NCI-H460 (cell line): Measurements from ENCODE around the gene HERC2. TPM values are rescaled to one million over a fixed set of nuclear protein-coding genes. Genes with fewer than 3 reads are reported as not detected.

Experiments
- DNase-seq: peaks from one replicate; pipeline ENCODE4 v3.0.0-alpha.2; 2016; ENCODE audit warnings: low read depth; ENCODE audit errors: extremely low read depth
- total RNA-seq: library from RNA; depleted of rRNA; stranded (reverse); fragments of >200 nt; shearing (Covaris generic); gene quantifications from 2 replicates; pipeline ENCODE4 v1.2.3, GENCODE V29; 2014

Gene HERC2
- total RNA-seq, 1 experiment from 2014 or later = 32.7 TPM

- DNase-seq = no peak
Observed at GRCh38 chr15:28099555-28100140, 222.3 kb downstream of the HERC2 start.

- peak; percentile 37 for DNase-seq
Observed at GRCh38 chr15:28098766-28099554, 223.0 kb downstream of the HERC2 start, which contains the start of gene OCA2. Gene OCA2 (minus strand): TSS chr15:28099315. CDS start chr15:28081874, 17,441 bp downstream.

GRCh38 chr15:28098360-28098765, 223.6 kb downstream of the HERC2 start:
- DNase-seq = no peak

GRCh38 chr15:28097656-28098359, 224.2 kb downstream of the HERC2 start:
- no peak for DNase-seq

GRCh38 chr15:28096670-28097431, 225.1 kb downstream of the HERC2 start:
- DNase-seq = no peak

- no peak for DNase-seq
Observed at GRCh38 chr15:28096411-28096669, 225.6 kb downstream of the HERC2 start.

- DNase-seq = no peak
Observed at GRCh38 chr15:28094732-28095521, 227.1 kb downstream of the HERC2 start.

- DNase-seq = no peak
Observed at GRCh38 chr15:28093752-28094535, 228.0 kb downstream of the HERC2 start.

- DNase-seq = no peak
Observed at GRCh38 chr15:28091313-28091712, 230.7 kb downstream of the HERC2 start.

- DNase-seq = peak; percentile 68
Observed at GRCh38 chr15:28086175-28086703, 235.7 kb downstream of the HERC2 start.

GRCh38 chr15:28085489-28086174, 236.3 kb downstream of the HERC2 start:
- DNase-seq = no peak

GRCh38 chr15:28084547-28084946, 237.4 kb downstream of the HERC2 start:
- no peak for DNase-seq

GRCh38 chr15:28082891-28083684, 238.9 kb downstream of the HERC2 start:
- no peak for DNase-seq

- no peak for DNase-seq
Observed at GRCh38 chr15:28081594-28081993, 240.4 kb downstream of the HERC2 start.

- DNase-seq = no peak
Observed at GRCh38 chr15:28080386-28080785, 241.6 kb downstream of the HERC2 start.

GRCh38 chr15:28079313-28079969, 242.5 kb downstream of the HERC2 start:
- no peak for DNase-seq

GRCh38 chr15:28078191-28078719, 243.7 kb downstream of the HERC2 start:
- DNase-seq = no peak
